ENCODE results near the gene PTPRN2. TPM values are rescaled to one million over a fixed set of nuclear protein-coding genes. Genes with fewer than 3 reads are reported as not detected.

Gene PTPRN2
- total and polyA plus RNA-seq, 5 experiments from 2014 or later, result 0.69 to 1.5 (median 0.99) TPM

DNA sequence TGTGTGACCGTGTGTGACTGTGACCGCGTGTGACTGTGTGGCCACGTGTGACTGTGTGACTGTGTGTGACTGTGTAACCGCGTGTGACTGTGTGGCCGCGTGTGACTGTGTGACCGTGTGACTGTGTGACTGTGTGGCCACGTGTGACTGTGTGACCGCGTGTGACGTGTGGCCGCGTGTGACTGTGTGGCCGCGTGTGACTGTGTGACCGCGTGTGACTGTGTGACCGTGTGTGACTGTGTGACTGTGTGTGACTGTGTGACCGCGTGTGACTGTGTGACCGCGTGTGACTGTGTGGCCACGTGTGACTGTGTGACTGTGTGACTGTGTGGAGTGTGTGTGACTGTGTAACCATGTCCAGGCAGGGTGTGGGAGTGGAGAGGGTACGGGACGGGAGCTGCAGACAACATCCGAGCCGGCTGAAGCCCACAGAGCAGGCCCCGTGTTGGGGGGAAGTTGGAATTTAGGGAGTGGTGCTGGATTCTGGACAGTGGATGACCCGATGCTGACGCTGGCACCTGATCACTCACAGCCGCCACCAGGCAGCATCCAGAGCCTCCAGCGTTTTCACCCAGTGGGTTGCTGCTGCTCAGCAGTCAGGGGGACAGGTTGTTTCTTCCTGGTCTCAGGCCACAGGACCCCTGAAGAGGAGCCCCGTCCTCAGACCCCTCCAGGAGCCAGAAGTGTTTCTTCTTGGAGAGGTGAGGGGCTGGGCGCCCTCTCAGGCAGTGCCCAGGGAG, 747.3 kb downstream of the PTPRN2 start:
- Mint-ChIP-seq H3K27ac (no peak overlapping the region), H3K4me1 (no peaks in the 10 kb centered on the region), H3K36me3 (no peaks in the 10 kb centered on the region), H3K27me3 (peaks cover 0 to 6% (median 0%) of the 10 kb centered on the region in 5 donors), H3K9me3 (peaks cover 0 to 2% (median 0%) of the 10 kb centered on the region in 9 donors), H3K4me3 (no peak overlapping the region)
- POLR2A ChIA-PET, result no interaction called here
- DNase-seq (no peak), ATAC-seq (no peak)

DNA sequence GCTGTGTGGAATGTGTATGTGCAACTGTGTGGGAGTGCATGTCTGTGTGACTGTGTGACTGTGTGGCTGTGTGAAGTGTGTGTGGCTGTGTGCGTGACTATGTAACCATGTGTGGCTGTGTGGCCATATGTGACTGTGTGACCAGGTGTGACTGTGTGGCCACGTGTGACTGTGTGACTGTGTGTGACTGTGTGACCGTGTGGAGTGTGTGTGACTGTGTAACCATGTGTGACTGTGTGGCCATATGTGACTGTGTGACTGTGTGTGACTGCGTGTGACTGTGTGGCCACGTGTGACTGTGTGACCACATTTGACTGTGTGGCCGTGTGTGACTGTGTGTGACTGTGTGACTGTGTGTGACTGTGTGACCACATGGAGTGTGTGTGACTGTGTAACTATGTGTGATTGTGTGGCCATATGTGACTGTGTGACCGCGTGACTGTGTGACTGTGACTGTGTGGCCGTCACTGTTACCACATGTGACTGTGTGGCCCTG, 747.9 kb downstream of the PTPRN2 start:
- Mint-ChIP-seq H3K4me3 (no peak overlapping the region), H3K36me3 (no peaks in the 10 kb centered on the region), H3K4me1 (peaks cover 0 to 3% (median 0%) of the 10 kb centered on the region in 4 donors), H3K9me3 (peaks cover 0 to 2% (median 0%) of the 10 kb centered on the region in 9 donors), H3K27ac (no peak overlapping the region), H3K27me3 (peaks cover 0 to 3% (median 0%) of the 10 kb centered on the region in 5 donors)
- DNase-seq (no peak), ATAC-seq (no peak)
- POLR2A ChIA-PET, result no interaction called here

- H3K4me3 Mint-ChIP-seq, result no peak overlapping the region
- H3K4me1 Mint-ChIP-seq, result peaks cover 0 to 3% (median 0%) of the 10 kb centered on the region in 4 donors
- peaks cover 0 to under 1% (median 0%) of the 10 kb centered on the region in 5 donors for H3K27me3 Mint-ChIP-seq
- no peaks in the 10 kb centered on the region for H3K9me3 Mint-ChIP-seq
- no peak for ATAC-seq
- no peaks in the 10 kb centered on the region for H3K36me3 Mint-ChIP-seq
- H3K27ac Mint-ChIP-seq, result no peak overlapping the region
- POLR2A ChIA-PET, result no interaction called here
- DNase-seq, result no peak
Measured at GRCh38 chr7:157839226-157839625, 748.4 kb downstream of the PTPRN2 start.

- no peak for DNase-seq
- POLR2A ChIA-PET, result no interaction called here
- H3K4me1 Mint-ChIP-seq, result peaks cover 0 to 3% (median 0%) of the 10 kb centered on the region in 4 donors
- ATAC-seq, result no peak
- H3K36me3 Mint-ChIP-seq, result no peaks in the 10 kb centered on the region
- H3K9me3 Mint-ChIP-seq, result no peaks in the 10 kb centered on the region
- H3K27ac Mint-ChIP-seq, result no peak overlapping the region
- H3K27me3 Mint-ChIP-seq, result peaks cover 0 to under 1% (median 0%) of the 10 kb centered on the region in 5 donors
- H3K4me3 Mint-ChIP-seq, result no peak overlapping the region
Measured at GRCh38 chr7:157837561-157837960, 750.1 kb downstream of the PTPRN2 start.

DNA sequence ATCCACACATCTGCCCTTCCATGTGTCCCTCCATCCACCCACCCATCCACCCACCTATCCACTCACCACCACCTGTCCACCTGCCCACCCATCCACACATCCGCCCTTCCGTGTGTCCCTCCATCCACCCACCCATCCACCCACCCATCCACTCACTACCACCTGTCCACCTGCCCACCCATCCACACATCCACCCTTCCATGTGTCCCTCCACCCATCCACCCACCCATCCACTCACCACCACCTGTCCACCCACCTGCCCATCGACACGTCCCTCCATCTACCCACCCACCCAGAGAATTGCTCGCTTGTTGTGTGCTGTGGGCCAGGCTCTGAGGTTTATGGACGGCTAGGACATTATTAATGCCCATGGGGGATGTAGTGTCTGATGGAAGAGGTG, 750.6 kb downstream of the PTPRN2 start:
- no peaks in the 10 kb centered on the region for H3K9me3 Mint-ChIP-seq
- H3K4me1 Mint-ChIP-seq, result peaks cover 0 to 5% (median 0%) of the 10 kb centered on the region in 4 donors
- no peaks in the 10 kb centered on the region for H3K36me3 Mint-ChIP-seq
- DNase-seq (no peak), ATAC-seq (no peak)
- POLR2A ChIA-PET, result no interaction called here
- H3K4me3 Mint-ChIP-seq, result no peak overlapping the region
- H3K27ac Mint-ChIP-seq, result no peak overlapping the region
- peaks cover 0 to 4% (median 0%) of the 10 kb centered on the region in 5 donors for H3K27me3 Mint-ChIP-seq

DNA sequence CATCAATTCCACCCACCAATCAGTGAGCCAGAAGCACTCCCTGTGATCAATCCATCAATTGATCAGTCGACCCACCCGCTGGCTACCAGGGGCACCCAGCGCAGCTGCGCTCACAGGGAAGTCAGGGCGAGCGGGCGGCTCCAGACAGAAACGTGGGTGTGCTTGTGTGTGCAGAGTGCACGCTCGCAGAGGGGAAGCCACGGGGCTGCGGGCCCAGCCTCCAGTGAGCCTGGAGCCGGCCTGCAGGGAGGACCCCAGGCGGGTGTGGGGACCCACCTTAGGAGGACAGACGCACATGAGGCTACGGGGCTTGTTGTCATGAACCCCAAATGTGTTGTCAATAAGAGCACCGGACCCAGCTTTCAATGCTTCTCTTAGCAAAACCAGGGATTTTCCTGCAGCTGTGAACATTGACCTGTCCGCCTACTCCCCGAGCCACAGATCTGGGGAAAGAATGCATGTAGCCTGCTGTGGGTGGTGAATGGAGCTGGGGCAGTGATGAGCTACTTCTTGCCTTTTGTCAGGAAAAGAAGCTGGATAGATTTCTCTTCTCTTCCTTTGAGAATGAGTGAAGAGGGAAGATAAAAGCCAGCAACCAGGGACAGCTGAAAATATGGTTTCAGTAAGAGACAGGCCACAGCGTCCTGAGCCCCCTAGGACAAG, 753.0 kb downstream of the PTPRN2 start:
- DNase-seq, result no peak
- no peak for ATAC-seq
- H3K27me3 Mint-ChIP-seq, result peaks cover 0 to 4% (median 0%) of the 10 kb centered on the region in 5 donors

DNA sequence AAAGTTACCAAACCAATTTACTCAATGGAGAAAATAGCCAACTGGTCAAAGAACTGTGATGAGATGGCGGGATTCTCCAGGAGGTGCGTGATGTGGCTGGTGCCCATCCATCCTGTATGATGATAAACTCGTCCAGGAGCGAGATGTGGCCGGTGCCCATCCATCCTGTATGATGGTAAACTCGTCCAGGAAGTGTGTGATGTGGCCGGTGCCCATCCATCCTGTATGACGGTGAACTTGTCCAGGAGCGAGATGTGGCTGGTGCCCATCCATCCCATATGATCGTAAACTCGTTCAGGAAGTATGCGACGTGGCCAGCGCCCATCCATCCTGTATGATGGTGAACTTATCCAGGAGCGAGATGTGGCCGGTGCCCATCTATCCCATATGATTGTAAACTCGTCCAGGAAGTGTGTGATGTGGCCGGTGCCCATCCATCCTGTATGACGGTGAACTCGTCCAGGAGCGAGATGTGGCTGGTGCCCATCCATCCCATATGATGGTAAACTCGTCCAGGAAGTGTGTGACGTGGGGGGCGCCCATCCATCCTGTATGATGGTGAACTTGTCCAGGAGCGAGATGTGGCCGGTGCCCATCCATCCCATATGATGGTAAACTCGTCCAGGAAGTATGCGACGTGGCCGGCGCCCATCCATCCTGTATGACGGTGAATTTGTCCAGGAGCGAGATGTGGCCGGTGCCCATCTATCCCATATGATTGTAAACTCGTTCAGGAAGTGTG, 754.6 kb downstream of the PTPRN2 start:
- H3K27me3 Mint-ChIP-seq, result peaks cover 0 to 4% (median 1%) of the 10 kb centered on the region in 5 donors
- ATAC-seq (no peak), DNase-seq (no peak)
- H3K4me3 Mint-ChIP-seq, result no peak overlapping the region
- H3K4me1 Mint-ChIP-seq, result peaks cover 4 to 8% (median 4%) of the 10 kb centered on the region in 4 donors
- H3K27ac Mint-ChIP-seq, result no peak overlapping the region
- no peaks in the 10 kb centered on the region for H3K9me3 Mint-ChIP-seq
- H3K36me3 Mint-ChIP-seq, result no peaks in the 10 kb centered on the region
- POLR2A ChIA-PET, result no interaction called here

More for the DNA sequence above, 753.0 kb downstream of the PTPRN2 start:
- H3K4me1 Mint-ChIP-seq, result peaks cover 0 to 5% (median 0%) of the 10 kb centered on the region in 4 donors
- no peak overlapping the region for H3K4me3 Mint-ChIP-seq
- POLR2A ChIA-PET, result no interaction called here
- H3K9me3 Mint-ChIP-seq, result no peaks in the 10 kb centered on the region
- no peak overlapping the region for H3K27ac Mint-ChIP-seq
- H3K36me3 Mint-ChIP-seq, result no peaks in the 10 kb centered on the region

DNA sequence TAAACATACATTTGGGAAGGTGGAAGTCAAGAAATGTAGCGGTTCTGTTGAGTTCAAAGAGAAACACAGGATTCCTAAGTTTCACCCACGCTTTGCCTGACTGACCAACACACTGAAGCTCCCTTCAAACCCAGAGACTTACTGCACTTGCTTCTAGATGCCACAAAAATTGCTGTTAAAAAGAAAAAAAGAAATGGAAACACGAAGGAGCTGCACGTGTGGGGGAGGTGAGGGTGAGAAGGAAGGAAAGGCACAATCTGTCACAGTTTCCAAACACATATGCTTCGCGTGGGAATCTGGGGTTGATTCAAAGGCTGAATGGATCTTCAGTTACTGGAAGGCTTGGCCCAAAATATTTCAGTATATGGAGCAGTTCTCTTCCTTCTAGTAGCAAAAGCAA, 755.2 kb downstream of the PTPRN2 start:
- no peaks in the 10 kb centered on the region for H3K36me3 Mint-ChIP-seq
- ATAC-seq, result no peak
- H3K9me3 Mint-ChIP-seq, result no peaks in the 10 kb centered on the region
- H3K27ac Mint-ChIP-seq, result no peak overlapping the region
- POLR2A ChIA-PET, result no interaction called here
- peaks cover 0 to 4% (median 1%) of the 10 kb centered on the region in 5 donors for H3K27me3 Mint-ChIP-seq
- no peak for DNase-seq
- H3K4me1 Mint-ChIP-seq, result peaks cover 7 to 10% (median 8%) of the 10 kb centered on the region in 4 donors
- no peak overlapping the region for H3K4me3 Mint-ChIP-seq

DNA sequence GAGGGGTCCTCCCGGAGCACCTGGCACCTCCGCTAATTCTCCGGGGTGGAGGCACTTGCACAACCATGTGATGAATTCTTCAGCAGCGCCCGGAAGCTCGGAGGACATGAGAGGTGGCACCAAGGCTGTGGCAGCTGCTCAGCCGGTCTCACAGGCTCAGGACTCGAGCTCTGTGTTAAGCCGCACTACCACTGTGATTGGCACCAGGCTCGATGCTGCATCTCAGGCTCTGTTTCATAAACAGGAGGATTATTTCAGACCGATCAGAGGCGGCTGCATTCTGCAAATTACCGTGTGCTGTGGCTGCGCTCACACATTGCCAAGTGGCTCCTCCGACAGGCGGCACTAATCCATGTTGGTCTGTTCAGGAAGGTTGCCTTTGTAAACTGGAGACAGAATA, 755.6 kb downstream of the PTPRN2 start:
- ATAC-seq (no peak), DNase-seq (no peak)
- POLR2A ChIA-PET, result no interaction called here
- Mint-ChIP-seq H3K36me3 (no peaks in the 10 kb centered on the region), H3K9me3 (no peaks in the 10 kb centered on the region), H3K4me3 (no peak overlapping the region), H3K27me3 (peaks cover 0 to 4% (median 1%) of the 10 kb centered on the region in 5 donors), H3K4me1 (peaks cover 11 to 15% (median 12%) of the 10 kb centered on the region in 4 donors), H3K27ac (no peak overlapping the region)

- no peaks in the 10 kb centered on the region for H3K9me3 Mint-ChIP-seq
- peaks cover 14 to 20% (median 16%) of the 10 kb centered on the region in 4 donors for H3K4me1 Mint-ChIP-seq
- peaks cover 0 to 4% (median 1%) of the 10 kb centered on the region in 5 donors for H3K27me3 Mint-ChIP-seq
- H3K4me3 Mint-ChIP-seq, result no peak overlapping the region
- no peak for DNase-seq
- H3K36me3 Mint-ChIP-seq, result no peaks in the 10 kb centered on the region
- ATAC-seq, result no peak
- H3K27ac Mint-ChIP-seq, result peak overlapping the region in 1 of 10 donors; percentile 66
- POLR2A ChIA-PET, result no interaction called here
Measured at GRCh38 chr7:157831143-157831905, 756.3 kb downstream of the PTPRN2 start.

DNA sequence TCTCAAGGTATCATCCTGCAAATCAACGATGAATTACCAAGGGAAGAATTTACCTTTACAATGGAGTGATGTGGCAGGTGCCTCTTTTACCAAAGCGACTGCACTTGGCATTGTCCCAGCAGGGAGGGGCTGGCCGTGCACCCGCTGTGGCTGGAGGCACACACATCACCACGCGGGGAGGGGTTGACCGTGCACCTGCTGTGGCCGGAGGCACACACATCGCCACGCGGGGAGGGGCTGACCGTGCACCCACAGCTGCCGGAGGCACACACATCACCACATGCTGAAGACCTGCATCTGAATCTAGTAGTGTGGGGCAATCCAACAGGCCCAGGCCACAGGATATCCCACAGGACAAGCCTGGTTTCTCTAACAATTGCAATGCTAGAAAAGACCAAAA, 757.3 kb downstream of the PTPRN2 start:
- Mint-ChIP-seq H3K9me3 (no peaks in the 10 kb centered on the region), H3K27me3 (peaks cover 0 to 4% (median 1%) of the 10 kb centered on the region in 5 donors), H3K36me3 (no peaks in the 10 kb centered on the region), H3K27ac (no peak overlapping the region), H3K4me1 (peaks cover 14 to 27% (median 17%) of the 10 kb centered on the region in 4 donors), H3K4me3 (no peak overlapping the region)
- POLR2A ChIA-PET, result no interaction called here
- DNase-seq (no peak), ATAC-seq (no peak)

DNA sequence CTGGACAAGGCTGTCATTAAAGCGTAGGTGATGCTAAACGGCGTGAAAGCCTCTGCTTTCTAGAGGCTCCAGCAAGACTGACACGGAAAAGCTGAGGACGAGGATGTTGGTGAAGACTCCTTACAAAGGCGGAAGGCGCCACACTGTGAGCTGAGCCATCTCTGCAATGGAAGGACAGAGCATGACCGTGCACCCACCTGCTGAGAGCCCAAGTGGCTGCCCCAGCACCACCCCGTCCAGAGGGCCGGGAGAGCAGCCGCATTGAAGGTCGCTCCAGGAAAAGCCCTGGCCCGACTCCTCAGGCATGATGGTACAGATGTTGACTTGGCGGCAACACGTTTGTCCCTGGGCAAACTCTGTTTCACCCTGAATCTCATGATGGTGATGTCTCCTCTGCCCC, 758.1 kb downstream of the PTPRN2 start:
- no peak for DNase-seq
- no peak for ATAC-seq
- Mint-ChIP-seq H3K4me3 (no peak overlapping the region), H3K9me3 (no peaks in the 10 kb centered on the region), H3K36me3 (no peaks in the 10 kb centered on the region), H3K27ac (peak overlapping the region in 1 of 10 donors; percentile 43), H3K27me3 (peaks cover 0 to 4% (median 1%) of the 10 kb centered on the region in 5 donors), H3K4me1 (peaks cover 12 to 27% (median 18%) of the 10 kb centered on the region in 4 donors)
- POLR2A ChIA-PET, result interaction anchor here (1.1 kb wide), 1 partner anchor 12 kb away, joined by 3 read pairs; no protein-coding TSS in a partner anchor

Measured in naive thymus-derived CD8-positive, alpha-beta T cell (primary cell).